MCF 10A (cell line): Measurements from ENCODE around the gene AQP3. TPM values are rescaled to one million over a fixed set of nuclear protein-coding genes. Genes with fewer than 3 reads are reported as not detected.

ENCODE experiments used
- BruUV-seq: library from RNA; stranded (reverse); fragments of 400-500 nt; replicated peaks from 2 replicates; lab custom pipeline; 2021; lab: Mats Ljungman, UMichigan
- CTCF ChIA-PET: fragments of 300-600 bp; sonication (Branson Sonifier 250); formaldehyde crosslinking; extraction: SDS; loops from one replicate; lab custom pipeline; 2021; ENCODE audit warnings: antibody characterized with exemption, inconsistent platforms; lab: Yijun Ruan, JAX
- POLR2A ChIA-PET: fragments of 300-600, 350-650 bp; sonication (Branson Sonifier 250); formaldehyde crosslinking; extraction: SDS; loops from one replicate; lab custom pipeline; 2020; ENCODE audit warnings: antibody characterized with exemption, inconsistent platforms; lab: Yijun Ruan, JAX
- DNase-seq: peaks from one replicate; pipeline ENCODE4 v3.0.0-alpha.2; 2018; ENCODE audit not compliant: unreplicated experiment
- H3K27ac Mint-ChIP-seq: one replicate; pipeline ENCODE4 v1.8.0; 2022; ENCODE audit warnings: mild to moderate bottlenecking, low read depth, mixed read lengths; ENCODE audit not compliant: unreplicated experiment
- H3K27me3 Mint-ChIP-seq: one replicate; pipeline ENCODE4 v1.8.0; 2022; ENCODE audit warnings: mixed read lengths; ENCODE audit not compliant: insufficient read depth, unreplicated experiment
- H3K36me3 Mint-ChIP-seq: one replicate; pipeline ENCODE4 v1.8.0; 2022; ENCODE audit warnings: mild to moderate bottlenecking, moderate library complexity, mixed read lengths; ENCODE audit not compliant: insufficient read depth, unreplicated experiment
- H3K4me1 Mint-ChIP-seq: one replicate; pipeline ENCODE4 v1.8.0; 2022; ENCODE audit warnings: mixed read lengths; ENCODE audit not compliant: insufficient read depth, unreplicated experiment
- H3K4me3 Mint-ChIP-seq: one replicate; pipeline ENCODE4 v1.8.0; 2022; ENCODE audit warnings: mild to moderate bottlenecking, moderate library complexity, mixed read lengths; ENCODE audit not compliant: unreplicated experiment
- H3K9me3 Mint-ChIP-seq: one replicate; pipeline ENCODE4 v1.8.0; 2022; ENCODE audit warnings: mixed read lengths; ENCODE audit not compliant: unreplicated experiment
- intact Hi-C: fragments of 100-400 bp; cut with micrococcal nuclease; formaldehyde crosslinking; loops from 2 replicates; pipeline ENCODE4 v1.14.1; 2022
- total RNA-seq: library from RNA; stranded (reverse); gene quantifications from 2 replicates; pipeline ENCODE4 v1.2.3, GENCODE V29; 2022
- TF ChIP-seq, protein P1 (sequence below): fragments of 200-600 bp; IDR thresholded peaks from one replicate; pipeline ENCODE4 v1.8.0; 2022; ENCODE audit warnings: antibody characterized with exemption, mild to moderate bottlenecking; ENCODE audit not compliant: unreplicated experiment

The AQP3 gene
- total RNA-seq, 1 experiment from 2014 or later: 0.89 TPM

DNA sequence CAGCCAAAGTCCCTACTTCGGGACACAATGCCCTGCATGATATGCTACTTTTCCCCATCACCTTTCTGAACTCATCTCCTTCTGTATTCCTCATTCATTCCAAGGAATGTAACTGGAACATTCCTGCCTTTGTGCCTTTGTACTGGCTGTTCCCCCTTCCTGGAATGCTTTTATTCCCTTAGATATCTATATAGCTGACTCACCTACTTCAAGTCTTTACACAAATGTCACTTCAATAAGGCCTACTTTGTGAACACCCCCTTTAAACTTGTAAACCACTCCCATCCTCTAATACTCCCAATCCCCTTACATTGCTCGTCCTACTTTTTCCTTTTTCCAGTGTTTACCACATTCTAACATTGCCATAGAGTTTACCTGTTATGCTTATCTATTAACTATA, 24.0 kb upstream of the AQP3 start:
- no TSS peak for BruUV-seq
- peak overlapping the region; percentile 89 for H3K27ac Mint-ChIP-seq
- CTCF ChIA-PET: interaction anchor here (1.3 to 3.8 kb wide), 5 partner anchors 18 to 242 kb away, joined by 4 to 33 read pairs (median 8); partner anchors contain the start of gene AQP3
- intact Hi-C loops: no loop called here
- H3K27me3 Mint-ChIP-seq: no peaks in the 10 kb centered on the region
- peaks cover 10% of the 10 kb centered on the region for H3K4me1 Mint-ChIP-seq
- TF ChIP-seq, protein P1, sequence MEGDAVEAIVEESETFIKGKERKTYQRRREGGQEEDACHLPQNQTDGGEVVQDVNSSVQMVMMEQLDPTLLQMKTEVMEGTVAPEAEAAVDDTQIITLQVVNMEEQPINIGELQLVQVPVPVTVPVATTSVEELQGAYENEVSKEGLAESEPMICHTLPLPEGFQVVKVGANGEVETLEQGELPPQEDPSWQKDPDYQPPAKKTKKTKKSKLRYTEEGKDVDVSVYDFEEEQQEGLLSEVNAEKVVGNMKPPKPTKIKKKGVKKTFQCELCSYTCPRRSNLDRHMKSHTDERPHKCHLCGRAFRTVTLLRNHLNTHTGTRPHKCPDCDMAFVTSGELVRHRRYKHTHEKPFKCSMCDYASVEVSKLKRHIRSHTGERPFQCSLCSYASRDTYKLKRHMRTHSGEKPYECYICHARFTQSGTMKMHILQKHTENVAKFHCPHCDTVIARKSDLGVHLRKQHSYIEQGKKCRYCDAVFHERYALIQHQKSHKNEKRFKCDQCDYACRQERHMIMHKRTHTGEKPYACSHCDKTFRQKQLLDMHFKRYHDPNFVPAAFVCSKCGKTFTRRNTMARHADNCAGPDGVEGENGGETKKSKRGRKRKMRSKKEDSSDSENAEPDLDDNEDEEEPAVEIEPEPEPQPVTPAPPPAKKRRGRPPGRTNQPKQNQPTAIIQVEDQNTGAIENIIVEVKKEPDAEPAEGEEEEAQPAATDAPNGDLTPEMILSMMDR: no peak
- H3K9me3 Mint-ChIP-seq: no peaks in the 10 kb centered on the region
- POLR2A ChIA-PET: interaction anchor here (0.5 kb wide), 1 partner anchor 219 kb away, joined by 3 read pairs; no protein-coding TSS in a partner anchor
- H3K36me3 Mint-ChIP-seq: peaks cover 39% of the 10 kb centered on the region
- H3K4me3 Mint-ChIP-seq: no peak overlapping the region
- DNase-seq: no peak

GRCh38 chr9:33469891-33470290, 22.5 kb upstream of the AQP3 start:
- Mint-ChIP-seq H3K4me1 (peaks cover 10% of the 10 kb centered on the region), H3K36me3 (peaks cover 45% of the 10 kb centered on the region), H3K9me3 (no peaks in the 10 kb centered on the region), H3K4me3 (no peak overlapping the region), H3K27ac (peak overlapping the region; percentile 23), H3K27me3 (no peaks in the 10 kb centered on the region)
- DNase-seq: no peak
- ChIA-PET POLR2A (interaction anchor here (0.6 to 1.0 kb wide), 2 partner anchors 27 to 189 kb away, joined by 3 read pairs; no protein-coding TSS in a partner anchor), CTCF (interaction anchor here (0.7 to 5.0 kb wide), 7 partner anchors 17 to 244 kb away, joined by 4 to 63 read pairs (median 4); partner anchors contain the start of gene AQP3)
- intact Hi-C loops: loop anchor here (5.0 kb wide), 1 partner anchor 243 kb away; no protein-coding TSS in a partner anchor
- BruUV-seq: no TSS peak
- TF ChIP-seq, protein P1: no peak

DNA sequence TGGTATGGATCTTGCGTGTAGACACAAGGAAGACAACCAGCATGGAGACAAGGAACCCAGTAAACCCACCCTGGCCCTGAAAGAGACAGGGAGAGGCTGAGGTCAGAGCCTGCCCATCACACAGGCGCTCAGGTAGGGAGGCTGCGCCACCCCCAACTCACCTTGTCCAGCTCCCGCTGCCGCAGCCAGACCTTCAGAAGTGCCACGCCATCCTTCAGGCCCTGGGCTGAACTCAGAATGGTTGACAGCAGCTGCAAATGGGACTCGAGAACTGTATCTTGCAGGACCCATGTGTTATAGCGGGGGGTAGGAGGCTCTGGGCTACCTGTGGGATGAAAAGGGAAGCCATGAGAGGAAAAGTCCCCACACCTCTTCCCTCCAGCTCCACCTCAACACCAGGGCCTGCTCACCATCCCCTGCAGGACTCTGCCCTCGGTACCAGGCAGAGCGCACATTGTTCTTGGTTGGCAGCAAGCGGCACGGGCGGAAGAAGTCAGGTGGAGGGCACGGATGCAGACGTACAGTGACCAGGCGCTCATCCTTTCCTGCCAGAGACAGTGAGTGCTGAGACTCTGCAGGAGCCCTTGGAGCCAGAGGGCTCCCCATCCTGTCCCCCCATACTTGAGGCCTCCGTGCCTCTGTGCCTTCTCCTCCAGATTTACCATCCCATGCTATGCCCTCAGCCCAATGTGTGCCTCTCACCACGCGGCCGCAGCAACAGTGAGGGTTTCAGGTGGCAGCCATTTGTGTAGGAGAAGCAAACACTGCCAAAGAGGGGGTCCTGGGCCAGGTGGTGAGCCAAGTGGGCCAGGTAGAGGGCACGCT, 21.6 kb upstream of the AQP3 start:
- no peaks in the 10 kb centered on the region for H3K9me3 Mint-ChIP-seq
- intact Hi-C loops: loop anchor here (5.0 kb wide), 1 partner anchor 242 kb away; no protein-coding TSS in a partner anchor

More for the DNA sequence above, 21.6 kb upstream of the AQP3 start:
- Mint-ChIP-seq H3K27me3 (no peaks in the 10 kb centered on the region), H3K4me1 (peaks cover 10% of the 10 kb centered on the region), H3K4me3 (no peak overlapping the region), H3K27ac (peak overlapping the region; percentile 23), H3K36me3 (peaks cover 54% of the 10 kb centered on the region)
- DNase-seq: no peak
- ChIA-PET CTCF (interaction anchor here (1.0 to 7.4 kb wide), 4 partner anchors 60 to 243 kb away, joined by 4 to 114 read pairs (median 34); partner anchors contain the start of gene AQP7), POLR2A (interaction anchor here (0.6 kb wide), 1 partner anchor 188 kb away, joined by 3 read pairs; no protein-coding TSS in a partner anchor)
- BruUV-seq: no TSS peak
- TF ChIP-seq, protein P1: no peak
